Chondrocyte (in vitro differentiated cells): ENCODE results near the gene CIAO2A. TPM values are rescaled to one million over a fixed set of nuclear protein-coding genes. Genes with fewer than 3 reads are reported as not detected.
A peak's percentile ranks its signal among the peaks of the same experiment; 100 is the strongest.
"Not testable (repeated sequence)": the region's sequence is repeated elsewhere in the genome, so short reads cannot be mapped to it uniquely, and the experiment has no call there.

ENCODE experiments used
- DNase-seq: peaks from one replicate; pipeline ENCODE4 v3.0.0; 2021; ENCODE audit warnings: mixed read lengths, low spot score
- H3K27ac Mint-ChIP-seq: one replicate; pipeline ENCODE4 v1.8.0; 2021; ENCODE audit warnings: mild to moderate bottlenecking, moderate library complexity, mixed read lengths; ENCODE audit not compliant: unreplicated experiment
- H3K27me3 Mint-ChIP-seq: 2 replicates; pipeline ENCODE4 v1.8.0; 2021; ENCODE audit warnings: low read depth, mixed read lengths
- H3K36me3 Mint-ChIP-seq: 2 replicates; pipeline ENCODE4 v1.8.0; 2021; ENCODE audit warnings: low read depth, mixed read lengths
- H3K4me1 Mint-ChIP-seq: 2 replicates; pipeline ENCODE4 v1.8.0; 2021; ENCODE audit warnings: low read depth, mild to moderate bottlenecking, mixed read lengths
- H3K4me3 Mint-ChIP-seq: one replicate; pipeline ENCODE4 v1.8.0; 2021; ENCODE audit warnings: mild to moderate bottlenecking, moderate library complexity, mixed read lengths; ENCODE audit not compliant: unreplicated experiment
- H3K9me3 Mint-ChIP-seq: 2 replicates; pipeline ENCODE4 v1.8.0; 2021; ENCODE audit warnings: low read depth, mixed read lengths
- CTCF ChIP-seq: fragments of 200-600 bp; sonication (generic); IDR thresholded peaks from 2 replicates; pipeline ENCODE4 v1.5.0; 2021; ENCODE audit warnings: antibody characterized with exemption, mild to moderate bottlenecking, moderate library complexity
- total RNA-seq: library from RNA; stranded (reverse); gene quantifications from 3 replicates; pipeline ENCODE4 v1.2.1, GENCODE V29; 2021

The CIAO2A gene
- total RNA-seq, 1 donor from 2014 or later: 26.3 TPM

DNA sequence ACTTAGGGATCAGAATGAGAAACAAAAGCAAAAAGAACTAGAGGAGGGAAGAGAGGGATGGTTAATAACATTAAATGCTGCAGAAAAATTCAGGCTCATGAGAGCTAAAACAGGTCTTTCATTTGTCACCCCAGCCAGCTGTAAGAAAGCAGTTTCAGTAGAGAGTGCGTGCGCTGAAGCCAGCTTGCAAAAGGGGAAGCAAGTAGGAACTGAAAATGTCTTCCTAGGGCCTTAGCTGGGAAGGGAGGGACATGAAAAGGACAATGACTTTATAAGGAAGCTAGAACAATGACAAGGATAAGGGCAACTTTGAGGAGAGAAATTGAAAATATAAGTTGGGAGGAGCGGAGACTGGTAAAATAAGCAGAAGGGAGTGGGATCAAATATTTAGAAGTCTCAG, 3.1 kb downstream of the CIAO2A start:
- Mint-ChIP-seq H3K27me3 (no peaks in the 10 kb centered on the region), H3K4me1 (peaks cover 43% of the 10 kb centered on the region), H3K4me3 (no peak overlapping the region), H3K27ac (no peak overlapping the region), H3K36me3 (peaks cover 8% of the 10 kb centered on the region), H3K9me3 (no peaks in the 10 kb centered on the region)
- DNase-seq: no peak
- no peak for TF ChIP-seq CTCF

GRCh38 chr15:64089543-64090280, 3.9 kb downstream of the CIAO2A start:
- no peaks in the 10 kb centered on the region for H3K9me3 Mint-ChIP-seq
- H3K4me3 Mint-ChIP-seq: no peak overlapping the region
- H3K27ac Mint-ChIP-seq: peak overlapping the region; percentile 83
- peaks cover 34% of the 10 kb centered on the region for H3K4me1 Mint-ChIP-seq
- no peak for DNase-seq
- H3K36me3 Mint-ChIP-seq: peaks cover 8% of the 10 kb centered on the region
- no peaks in the 10 kb centered on the region for H3K27me3 Mint-ChIP-seq
- no peak for TF ChIP-seq CTCF

- Mint-ChIP-seq H3K4me1 (no peaks in the 10 kb centered on the region), H3K27ac (no peak overlapping the region), H3K4me3 (no peak overlapping the region), H3K36me3 (peaks cover 6% of the 10 kb centered on the region), H3K27me3 (no peaks in the 10 kb centered on the region), H3K9me3 (no peaks in the 10 kb centered on the region)
- no peak for TF ChIP-seq CTCF
- DNase-seq: no peak
These were observed 10.9 kb downstream of the CIAO2A start for GRCh38 chr15:64082757-64083156.

DNA sequence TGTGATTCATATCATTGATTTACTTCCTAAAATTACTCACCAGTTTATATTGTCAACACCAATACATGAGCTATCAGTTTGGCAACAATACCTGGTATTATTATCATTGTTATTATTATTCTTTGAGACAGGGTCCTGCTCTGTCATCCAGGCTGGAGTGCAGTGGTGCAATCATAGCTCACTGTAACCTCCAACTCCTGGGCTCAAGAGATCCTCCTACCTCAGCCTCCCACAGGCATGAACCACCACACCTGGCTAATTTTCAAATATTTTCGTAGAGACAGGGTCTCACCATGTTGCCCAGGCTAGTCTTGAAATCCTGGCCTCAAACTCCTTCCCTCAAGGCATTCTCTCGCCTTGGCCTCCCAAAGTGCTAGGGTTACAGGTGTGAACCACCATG, 20.1 kb downstream of the CIAO2A start:
- H3K27me3 Mint-ChIP-seq, H3K27ac Mint-ChIP-seq, H3K9me3 Mint-ChIP-seq, H3K4me3 Mint-ChIP-seq, H3K36me3 Mint-ChIP-seq, DNase-seq: not testable (repeated sequence)
- H3K4me1 Mint-ChIP-seq: peaks cover 20% of the 10 kb centered on the region

GRCh38 chr15:64072812-64073211, 20.8 kb downstream of the CIAO2A start:
- no peak overlapping the region for H3K4me3 Mint-ChIP-seq
- TF ChIP-seq CTCF: no peak
- no peak overlapping the region for H3K27ac Mint-ChIP-seq
- no peaks in the 10 kb centered on the region for H3K9me3 Mint-ChIP-seq
- H3K27me3 Mint-ChIP-seq: no peaks in the 10 kb centered on the region
- H3K4me1 Mint-ChIP-seq: peaks cover 20% of the 10 kb centered on the region
- DNase-seq: no peak
- H3K36me3 Mint-ChIP-seq: peaks cover 6% of the 10 kb centered on the region
